Keratinocyte (primary cell): ENCODE results near the gene FAM163A. TPM values are rescaled to one million over a fixed set of nuclear protein-coding genes. Genes with fewer than 3 reads are reported as not detected.
A peak's percentile ranks its signal among the peaks of the same experiment; 100 is the strongest.

Experiments
- DNase-seq: peaks from one replicate; pipeline ENCODE4 v3.0.0-alpha.2; 2011; ENCODE audit warnings: low read depth, missing footprints, low spot score
- FAIRE-seq: peaks from 2 replicates; lab custom pipeline; 2011; peaks lifted over from hg19 to GRCh38; lab: Jason Lieb, UNC
- H2AFZ ChIP-seq: 2 replicates; pipeline ENCODE4 v1.6.0; 2012; ENCODE audit warnings: low read length, control low read depth, inconsistent platforms; ENCODE audit not compliant: control insufficient read depth
- H3K27ac ChIP-seq: 2 replicates; pipeline ENCODE4 v1.5.1; 2011; ENCODE audit warnings: low read length; ENCODE audit not compliant: control insufficient read depth, insufficient read depth
- H3K27me3 ChIP-seq: 3 replicates; pipeline ENCODE4 v1.6.0; 2011; ENCODE audit warnings: low read length; ENCODE audit not compliant: control insufficient read depth, insufficient read depth; ENCODE audit errors: extremely low read depth
- H3K36me3 ChIP-seq, 2 experiments: 2 replicates in 1 of 2; 3 replicates in 1 of 2; pipeline ENCODE4 v1.5.1; 2011; ENCODE audit warnings: low read length in 2 of 2, mild to moderate bottlenecking in 1 of 2; ENCODE audit not compliant: control insufficient read depth in 2 of 2, insufficient read depth in 2 of 2; ENCODE audit errors: extremely low read depth in 1 of 2
- H3K4me1 ChIP-seq: 3 replicates; pipeline ENCODE4 v1.5.1; 2011; ENCODE audit warnings: low read length; ENCODE audit not compliant: control insufficient read depth, insufficient read depth; ENCODE audit errors: extremely low read depth
- H3K4me2 ChIP-seq: 3 replicates; pipeline ENCODE4 v1.6.0; 2011; ENCODE audit warnings: low read depth, low read length; ENCODE audit not compliant: control insufficient read depth, insufficient read depth; ENCODE audit errors: extremely low read depth
- H3K4me3 ChIP-seq, 3 experiments: fragments of 200-600 bp in 1 of 3; sonication (generic) in 1 of 3; 2 replicates in 2 of 3; 3 replicates in 1 of 3; pipeline ENCODE4 v1.5.1; 2011 to 2016; ENCODE audit warnings: low read length in 3 of 3, mild to moderate bottlenecking in 3 of 3, control low read depth in 2 of 3, inconsistent platforms in 1 of 3, low read depth in 1 of 3, mixed read lengths in 1 of 3, mixed run types in 1 of 3, moderate library complexity in 1 of 3; ENCODE audit not compliant: control insufficient read depth in 2 of 3, insufficient read depth in 2 of 3; ENCODE audit errors: extremely low read depth in 1 of 3
- H3K79me2 ChIP-seq: 2 replicates; pipeline ENCODE4 v1.6.0; 2012; ENCODE audit warnings: low read length; ENCODE audit not compliant: control insufficient read depth, insufficient read depth
- H3K9ac ChIP-seq: 3 replicates; pipeline ENCODE4 v1.6.0; 2011; ENCODE audit warnings: low read length; ENCODE audit not compliant: control insufficient read depth, insufficient read depth; ENCODE audit errors: extremely low read depth
- H3K9me1 ChIP-seq: 3 replicates; pipeline ENCODE4 v1.6.0; 2011; ENCODE audit warnings: low read length; ENCODE audit not compliant: control insufficient read depth, insufficient read depth; ENCODE audit errors: extremely low read depth
- H3K9me3 ChIP-seq: 2 replicates; pipeline ENCODE4 v1.5.1; 2012; ENCODE audit warnings: low read depth, low read length; ENCODE audit not compliant: control insufficient read depth
- H4K20me1 ChIP-seq: 3 replicates; pipeline ENCODE4 v1.6.0; 2011; ENCODE audit warnings: low read length; ENCODE audit not compliant: control insufficient read depth, insufficient read depth; ENCODE audit errors: extremely low read depth
- CTCF ChIP-seq, 3 experiments: IDR thresholded peaks in 1 of 3; conservative IDR thresholded peaks in 1 of 3; optimal IDR thresholded peaks in 1 of 3; 2 replicates in 2 of 3; 3 replicates in 1 of 3; pipeline versions ENCODE3 to v1.5.1; 2011; ENCODE audit warnings: low read length in 3 of 3, mild to moderate bottlenecking in 3 of 3, moderate library complexity in 2 of 3, control low read depth in 1 of 3, inconsistent platforms in 1 of 3; ENCODE audit not compliant: insufficient read depth in 2 of 3; ENCODE audit errors: extremely low read depth in 1 of 3
- EZH2 ChIP-seq: IDR thresholded peaks from one replicate; pipeline ENCODE4 v1.6.1; 2012; ENCODE audit warnings: inconsistent platforms, mild to moderate bottlenecking, low read length, moderate library complexity
- dilution Hi-C: fragments of 300-500 bp; cut with MboI; formaldehyde crosslinking; loops from one replicate; pipeline ENCODE4 v1.7.0; 2020; ENCODE audit warnings: low sequenced_read_pairs; ENCODE audit not compliant: extremely low pct_ligation_motif_present
- polyA plus RNA-seq, 5 experiments: library from polyadenylated mRNA; depleted of rRNA in 3 of 5; stranded (reverse) in 3 of 5; stranded (forward) in 1 of 5; unstranded in 1 of 5; fragments of >200 nt; gene quantifications; 1 replicate in 1 of 5; 2 replicates in 3 of 5; 3 replicates in 1 of 5; pipeline versions ENCODE4 v1.2.1 to v1.2.3, GENCODE V29; 2011 to 2012; ENCODE audit warnings: missing spikeins in 2 of 5, low read depth in 1 of 5, low replicate concordance in 1 of 5

The FAM163A gene
- polyA plus RNA-seq, 1 donor (not counting 4 experiments of a cell fraction or from before 2014, with no cell fraction given): not detected

GRCh38 chr1:179776831-179777230 is 33.7 kb downstream of the FAM163A start:
- FAIRE-seq (no peak), DNase-seq (peak; percentile 4)
- H3K9me3 ChIP-seq: no peaks in the 10 kb centered on the region
- dilution Hi-C loops: no loop called here
- H2AFZ ChIP-seq: no peak overlapping the region
- H3K4me3 ChIP-seq: no peak overlapping the region
- no peaks in the 10 kb centered on the region for H3K36me3 ChIP-seq
- no peak overlapping the region for H3K4me2 ChIP-seq
- no peaks in the 10 kb centered on the region for H3K9me1 ChIP-seq
- no peak for TF ChIP-seq EZH2
- no peak for TF ChIP-seq CTCF (optimal IDR thresholded peaks at IDR 0.05 in 1 of 3, IDR thresholded peaks at IDR 0.05 in 1 of 3, conservative IDR thresholded peaks at IDR 0.05 in 1 of 3; ENCODE audit: extremely low read depth in 1 of 3, insufficient read depth in 2 of 3, low read length in 3 of 3)
- H4K20me1 ChIP-seq: no peaks in the 10 kb centered on the region
- no peak overlapping the region for H3K27ac ChIP-seq
- no peaks in the 10 kb centered on the region for H3K79me2 ChIP-seq
- H3K4me1 ChIP-seq: no peaks in the 10 kb centered on the region
- no peaks in the 10 kb centered on the region for H3K27me3 ChIP-seq
- no peak overlapping the region for H3K9ac ChIP-seq

GRCh38 chr1:179777731-179778130 is 34.6 kb downstream of the FAM163A start:
- no peak overlapping the region for H3K27ac ChIP-seq
- no peaks in the 10 kb centered on the region for H3K9me3 ChIP-seq
- no peak for FAIRE-seq
- no peak overlapping the region for H3K4me2 ChIP-seq
- no peak for TF ChIP-seq EZH2
- no peak for TF ChIP-seq CTCF (optimal IDR thresholded peaks at IDR 0.05 in 1 of 3, IDR thresholded peaks at IDR 0.05 in 1 of 3, conservative IDR thresholded peaks at IDR 0.05 in 1 of 3; ENCODE audit: extremely low read depth in 1 of 3, insufficient read depth in 2 of 3, low read length in 3 of 3)
- H3K79me2 ChIP-seq: no peaks in the 10 kb centered on the region
- H3K9me1 ChIP-seq: no peaks in the 10 kb centered on the region
- no peak for DNase-seq
- no peak overlapping the region for H3K9ac ChIP-seq
- H3K4me1 ChIP-seq: no peaks in the 10 kb centered on the region
- H3K36me3 ChIP-seq: no peaks in the 10 kb centered on the region
- dilution Hi-C loops: no loop called here
- peaks cover 2% of the 10 kb centered on the region for H3K27me3 ChIP-seq
- H3K4me3 ChIP-seq: no peak overlapping the region
- no peak overlapping the region for H2AFZ ChIP-seq
- no peaks in the 10 kb centered on the region for H4K20me1 ChIP-seq
